WTC11 (cell line): ENCODE measurements around the gene ZNF445. TPM values are rescaled to one million over a fixed set of nuclear protein-coding genes. Genes with fewer than 3 reads are reported as not detected.

ENCODE experiments used
- ATAC-seq: fragments of 200-7000 bp; cut with Tn5 transposase; 2 replicates; pipeline ENCODE4 v1.10.0; 2021; ENCODE audit warnings: mild to moderate bottlenecking, moderate library complexity
- CTCF ChIA-PET: fragments of 300-600 bp; sonication (Branson Sonifier 250); formaldehyde crosslinking; loops from one replicate; lab custom pipeline; 2021; ENCODE audit warnings: antibody characterized with exemption; lab: Charles Lee
- POLR2A ChIA-PET: fragments of 350-600 bp; sonication (Branson Sonifier 250); formaldehyde crosslinking; loops from one replicate; lab custom pipeline; 2021; ENCODE audit warnings: antibody characterized with exemption; lab: Charles Lee
- DNase-seq: peaks from one replicate; pipeline ENCODE4 v3.0.0; 2021; ENCODE audit warnings: low spot score
- H3K27ac Mint-ChIP-seq: 2 replicates; pipeline ENCODE4 v1.8.0; 2021; ENCODE audit warnings: mixed read lengths
- H3K27me3 Mint-ChIP-seq: 2 replicates; pipeline ENCODE4 v1.8.0; 2021; ENCODE audit warnings: low read depth, mild to moderate bottlenecking, moderate library complexity, mixed read lengths
- H3K36me3 Mint-ChIP-seq: 2 replicates; pipeline ENCODE4 v1.8.0; 2021; ENCODE audit warnings: mixed read lengths
- H3K4me1 Mint-ChIP-seq: 2 replicates; pipeline ENCODE4 v1.8.0; 2022; ENCODE audit warnings: mixed read lengths
- H3K4me3 Mint-ChIP-seq: 2 replicates; pipeline ENCODE4 v1.8.0; 2021; ENCODE audit warnings: mild to moderate bottlenecking, moderate library complexity, mixed read lengths
- H3K9me3 Mint-ChIP-seq: 2 replicates; pipeline ENCODE4 v1.8.0; 2021; ENCODE audit warnings: mixed read lengths
- AFF4 ChIP-seq: sonication (generic); formaldehyde crosslinking; IDR thresholded peaks from 2 replicates; pipeline ENCODE4 v1.8.1; 2023; ENCODE audit warnings: mild to moderate bottlenecking, missing genetic modification reagents, borderline replicate concordance
- AR ChIP-seq: fragments of 250-450 bp; sonication (Bioruptor Pico); IDR thresholded peaks from 2 replicates; pipeline ENCODE4 v1.9.0; 2021; ENCODE audit warnings: mild to moderate bottlenecking
- ATF6 ChIP-seq: sonication (generic); formaldehyde crosslinking; IDR thresholded peaks from 2 replicates; pipeline ENCODE4 v1.8.1; 2023; ENCODE audit warnings: mild to moderate bottlenecking, missing genetic modification reagents
- CREM ChIP-seq: sonication (generic); formaldehyde crosslinking; IDR thresholded peaks from 2 replicates; pipeline ENCODE4 v1.8.1; 2022; ENCODE audit warnings: mild to moderate bottlenecking, missing genetic modification reagents, moderate library complexity
- CTCF ChIP-seq: fragments of 200-600 bp; IDR thresholded peaks from 2 replicates; pipeline ENCODE4 v1.8.0; 2022; ENCODE audit warnings: antibody characterized with exemption
- EMX1 ChIP-seq: fragments of 250-450 bp; sonication (Bioruptor Pico); IDR thresholded peaks from 2 replicates; pipeline ENCODE4 v1.8.0; 2021; ENCODE audit warnings: mild to moderate bottlenecking
- FOXP1 ChIP-seq: sonication (generic); formaldehyde crosslinking; IDR thresholded peaks from 2 replicates; pipeline ENCODE4 v1.8.0; 2022; ENCODE audit warnings: missing genetic modification reagents, mild to moderate bottlenecking, moderate library complexity, borderline replicate concordance
- NR1H2 ChIP-seq: sonication (generic); formaldehyde crosslinking; IDR thresholded peaks from 2 replicates; pipeline ENCODE4 v1.9.0; 2021; ENCODE audit warnings: mild to moderate bottlenecking, moderate library complexity, missing genetic modification reagents
- PREB ChIP-seq: sonication (generic); formaldehyde crosslinking; IDR thresholded peaks from 2 replicates; pipeline ENCODE4 v1.8.1; 2022; ENCODE audit warnings: mild to moderate bottlenecking, missing genetic modification reagents, moderate library complexity, borderline replicate concordance
- RORB ChIP-seq: fragments of 250-450 bp; sonication (Bioruptor Pico); IDR thresholded peaks from 2 replicates; pipeline ENCODE4 v1.9.0; 2021; ENCODE audit warnings: mild to moderate bottlenecking
- SOX15 ChIP-seq: fragments of 250-450 bp; sonication (Bioruptor Pico); IDR thresholded peaks from 2 replicates; pipeline ENCODE4 v1.9.0; 2021; ENCODE audit warnings: mild to moderate bottlenecking
- TCF7 ChIP-seq: sonication (generic); formaldehyde crosslinking; IDR thresholded peaks from 2 replicates; pipeline ENCODE4 v1.8.0; 2022; ENCODE audit warnings: mild to moderate bottlenecking, low read depth, missing genetic modification reagents, moderate library complexity
- USF1 ChIP-seq: sonication (generic); formaldehyde crosslinking; IDR thresholded peaks from 2 replicates; pipeline ENCODE4 v1.8.0; 2022; ENCODE audit warnings: mild to moderate bottlenecking, missing genetic modification reagents
- ZMAT4 ChIP-seq: fragments of 250-450 bp; sonication (Bioruptor Pico); IDR thresholded peaks from 2 replicates; pipeline ENCODE4 v1.9.0; 2021; ENCODE audit warnings: mild to moderate bottlenecking
- ZNF317 ChIP-seq: sonication (generic); formaldehyde crosslinking; IDR thresholded peaks from 2 replicates; pipeline ENCODE4 v1.8.1; 2023; ENCODE audit warnings: low read depth, mild to moderate bottlenecking, moderate library complexity, missing genetic modification reagents, borderline replicate concordance
- ZNF425 ChIP-seq: fragments of 250-450 bp; sonication (Bioruptor Pico); conservative IDR thresholded peaks from 2 replicates; pipeline ENCODE4 v1.9.0; 2021; ENCODE audit warnings: mild to moderate bottlenecking
- ZNF532 ChIP-seq: fragments of 250-450 bp; sonication (Bioruptor Pico); IDR thresholded peaks from 2 replicates; pipeline ENCODE4 v1.9.0; 2021; ENCODE audit warnings: mild to moderate bottlenecking, borderline replicate concordance
- total RNA-seq: library from RNA; stranded (reverse); gene quantifications from 3 replicates; pipeline ENCODE4 v1.2.3, GENCODE V29; 2021

Gene ZNF445
- total RNA-seq, 1 experiment from 2014 or later, result 20.3 TPM

GRCh38 chr3:44522494-44522933, 45.0 kb upstream of the ZNF445 start:
- peaks cover 7% of the 10 kb centered on the region for H3K4me1 Mint-ChIP-seq
- CTCF ChIA-PET, result no interaction called here
- H3K36me3 Mint-ChIP-seq, result no peaks in the 10 kb centered on the region
- POLR2A ChIA-PET, result no interaction called here
- ATAC-seq, result no peak
- DNase-seq, result no peak
- H3K9me3 Mint-ChIP-seq, result no peaks in the 10 kb centered on the region
- H3K27ac Mint-ChIP-seq, result no peak overlapping the region
- peaks cover 18% of the 10 kb centered on the region for H3K27me3 Mint-ChIP-seq
- TF ChIP-seq FOXP1 (CRISPR knock-in tag), result no peak
- TF ChIP-seq NR1H2 (CRISPR knock-in tag), result no peak
- no peak for TF ChIP-seq AR (CRISPR knock-in tag)
- no peak for TF ChIP-seq USF1
- no peak for TF ChIP-seq EMX1 (CRISPR knock-in tag)
- no peak for TF ChIP-seq AFF4 (CRISPR knock-in tag)
- no peak for TF ChIP-seq ZMAT4 (CRISPR knock-in tag)
- TF ChIP-seq CREM (CRISPR knock-in tag), result no peak
- TF ChIP-seq ZNF317 (CRISPR knock-in tag), result no peak
- no peak for TF ChIP-seq ATF6
- TF ChIP-seq CTCF, result no peak
- TF ChIP-seq SOX15 (CRISPR knock-in tag), result no peak
- TF ChIP-seq PREB (CRISPR knock-in tag), result no peak
- no peak for TF ChIP-seq ZNF532 (CRISPR knock-in tag)
- no peak for TF ChIP-seq TCF7
- TF ChIP-seq RORB (CRISPR knock-in tag), result no peak
- TF ChIP-seq ZNF425 (CRISPR knock-in tag), result no peak
- TF ChIP-seq, all 79 proteins: peak for 0
- H3K4me3 Mint-ChIP-seq, result no peak overlapping the region
